HCT116 (cell line): ENCODE data around the gene ZC3H7A. TPM values are rescaled to one million over a fixed set of nuclear protein-coding genes. Genes with fewer than 3 reads are reported as not detected.

ENCODE experiments used
- ATAC-seq: fragments of 200-7000 bp; cut with Tn5 transposase; 2 replicates; pipeline ENCODE4 v1.9.1; 2020; ENCODE audit warnings: mild to moderate bottlenecking, moderate library complexity
- BruUV-seq: library from RNA; stranded (reverse); fragments of 400-500 nt; replicated peaks from 2 replicates; lab custom pipeline; 2021; lab: Mats Ljungman, UMichigan
- CTCF ChIA-PET: fragments of 300-600 bp; sonication (Branson Sonifier 250); formaldehyde crosslinking; loops from one replicate; lab custom pipeline; 2021; ENCODE audit warnings: antibody characterized with exemption; lab: Charles Lee
- POLR2A ChIA-PET: fragments of 300-600, 350-600 bp; sonication (Branson Sonifier 250); formaldehyde crosslinking; loops from one replicate; lab custom pipeline; 2021; ENCODE audit warnings: antibody characterized with exemption; lab: Charles Lee
- RAD21 ChIA-PET, 2 experiments: fragments of 300-600 bp; sonication (Branson Sonifier 250); formaldehyde crosslinking; loops; one replicate each; lab custom pipeline; 2023; ENCODE audit warnings: low total read pairs in 2 of 2; ENCODE audit not compliant: uncharacterized antibody in 2 of 2, unreplicated experiment in 2 of 2, low non-redundant PET in 1 of 2; lab: Charles Lee
- DNase-seq: peaks from one replicate; pipeline ENCODE4 v3.0.0-alpha.2; 2010; ENCODE audit warnings: low read depth, low spot score
- H2AFZ ChIP-seq: fragments of 200-600 bp; shearing (Covaris generic), sonication (generic); 2 replicates; pipeline ENCODE4 v1.6.1; 2017; ENCODE audit warnings: low read depth, mixed run types, mixed read lengths, antibody characterized with exemption, low read length; ENCODE audit not compliant: poor library complexity, severe bottlenecking
- H3K27ac ChIP-seq: 2 replicates; pipeline ENCODE4 v1.5.1; 2012; ENCODE audit warnings: low read depth, low read length
- H3K27me3 ChIP-seq: fragments of 200-600 bp; sonication (generic); 2 replicates; pipeline ENCODE4 v1.6.1; 2016; ENCODE audit warnings: mixed run types, low read length, mixed read lengths; ENCODE audit not compliant: insufficient read depth
- H3K36me3 ChIP-seq, 2 experiments: fragments of 200-500 bp in 1 of 2; fragments of 200-600 bp in 1 of 2; sonication (Bioruptor generic) in 1 of 2; sonication (generic) in 1 of 2; 2 replicates each; pipeline versions ENCODE4 v1.5.1 to v1.6.1; 2014 to 2016; ENCODE audit warnings: low read length in 2 of 2, inconsistent platforms in 1 of 2, mixed read lengths in 1 of 2, mixed run types in 1 of 2; ENCODE audit not compliant: insufficient read depth in 2 of 2, control insufficient read depth in 1 of 2
- H3K4me1 ChIP-seq, 2 experiments: fragments of 200-600 bp in 1 of 2; sonication (generic) in 1 of 2; 2 replicates each; pipeline versions ENCODE4 v1.5.1 to v1.6.1; 2012 to 2017; ENCODE audit warnings: low read length in 2 of 2, inconsistent platforms in 1 of 2, mild to moderate bottlenecking in 1 of 2, mixed read lengths in 1 of 2, mixed run types in 1 of 2, moderate library complexity in 1 of 2; ENCODE audit not compliant: insufficient read depth in 2 of 2, control insufficient read depth in 1 of 2
- H3K4me2 ChIP-seq: fragments of 200-600 bp; sonication (generic); 2 replicates; pipeline ENCODE4 v1.6.1; 2017; ENCODE audit warnings: mixed run types, low read length, mixed read lengths
- H3K4me3 ChIP-seq, 2 experiments: fragments of 200-600 bp in 1 of 2; sonication (generic) in 1 of 2; replicated peaks in 1 of 2; 2 replicates each; pipeline ENCODE4 v1.5.1; 2011 to 2016; ENCODE audit warnings: low read length in 2 of 2, control low read depth in 1 of 2, low read depth in 1 of 2, mild to moderate bottlenecking in 1 of 2, mixed read lengths in 1 of 2, mixed run types in 1 of 2
- H3K79me2 ChIP-seq: fragments of 200-600 bp; sonication (generic); 2 replicates; pipeline ENCODE4 v1.6.1; 2017; ENCODE audit warnings: mild to moderate bottlenecking, mixed run types, low read length, moderate library complexity, mixed read lengths; ENCODE audit not compliant: insufficient read depth
- H3K9ac ChIP-seq: fragments of 200-600 bp; sonication (generic); 2 replicates; pipeline ENCODE4 v1.6.1; 2016; ENCODE audit warnings: low read length, mixed read lengths
- H3K9me2 ChIP-seq: fragments of 200-600 bp; sonication (generic), shearing (Covaris generic); 2 replicates; pipeline ENCODE4 v1.6.1; 2017; ENCODE audit warnings: mixed run types, mild to moderate bottlenecking, moderate library complexity; ENCODE audit not compliant: insufficient read depth
- H3K9me3 ChIP-seq, 2 experiments: fragments of 200-500 bp in 1 of 2; fragments of 200-600 bp in 1 of 2; sonication (Bioruptor generic) in 1 of 2; sonication (generic) in 1 of 2; 2 replicates each; pipeline ENCODE4 v1.6.1; 2014 to 2017; ENCODE audit warnings: low read length in 2 of 2, mixed read lengths in 2 of 2, inconsistent platforms in 1 of 2, low read depth in 1 of 2, mild to moderate bottlenecking in 1 of 2, mixed run types in 1 of 2, moderate library complexity in 1 of 2; ENCODE audit not compliant: control insufficient read depth in 1 of 2, insufficient read depth in 1 of 2
- H4K20me1 ChIP-seq: fragments of 200-600 bp; sonication (generic), shearing (Covaris generic); 2 replicates; pipeline ENCODE4 v1.6.1; 2017; ENCODE audit warnings: mixed run types, mild to moderate bottlenecking, moderate library complexity; ENCODE audit not compliant: insufficient read depth
- CBX3 ChIP-seq: IDR thresholded peaks from 2 replicates; pipeline ENCODE4 v1.6.1; 2012; ENCODE audit warnings: low read depth
- CEBPB ChIP-seq: IDR thresholded peaks from 2 replicates; pipeline ENCODE4 v1.6.1; 2012; ENCODE audit warnings: low read depth
- CTCF ChIP-seq, 3 experiments: fragments of 200-600 bp in 1 of 3; sonication (generic) in 1 of 3; IDR thresholded peaks in 2 of 3; conservative IDR thresholded peaks in 1 of 3; 2 replicates each; pipeline ENCODE4 v1.5.1; 2012 to 2017; ENCODE audit warnings: low read depth in 2 of 3, low read length in 2 of 3, antibody characterized with exemption in 1 of 3, borderline replicate concordance in 1 of 3, control low read depth in 1 of 3, mild to moderate bottlenecking in 1 of 3, mixed read lengths in 1 of 3, mixed run types in 1 of 3, moderate library complexity in 1 of 3; ENCODE audit not compliant: insufficient read depth in 1 of 3
- EGR1 ChIP-seq: IDR thresholded peaks from 2 replicates; pipeline ENCODE4 v1.6.1; 2012; ENCODE audit warnings: low read depth
- EZH2 ChIP-seq: fragments of 200-600 bp; sonication (generic); IDR thresholded peaks from 2 replicates; pipeline ENCODE4 v1.6.1; 2017; ENCODE audit warnings: antibody characterized with exemption, mixed run types
- EZH2phosphoT487 ChIP-seq: fragments of 200-600 bp; IDR thresholded peaks from 2 replicates; pipeline ENCODE4 v1.6.1; 2018; ENCODE audit warnings: antibody characterized with exemption, borderline replicate concordance
- FOSL1 ChIP-seq: IDR thresholded peaks from 2 replicates; pipeline ENCODE4 v1.6.1; 2012; ENCODE audit warnings: low read depth
- MAX ChIP-seq: IDR thresholded peaks from 2 replicates; pipeline ENCODE4 v1.6.1; 2012
- POLR2A ChIP-seq: IDR thresholded peaks from 2 replicates; pipeline ENCODE4 v1.7.0; 2011; ENCODE audit warnings: borderline replicate concordance; ENCODE audit not compliant: insufficient read depth, insufficient read length; ENCODE audit errors: extremely low read depth
- POLR2AphosphoS5 ChIP-seq: IDR thresholded peaks from 2 replicates; pipeline ENCODE4 v1.6.1; 2011; ENCODE audit warnings: mild to moderate bottlenecking, low read depth, low read length, moderate library complexity
- RAD21 ChIP-seq: IDR thresholded peaks from 2 replicates; pipeline ENCODE4 v1.6.1; 2012; ENCODE audit warnings: low read depth, mild to moderate bottlenecking
- REST ChIP-seq: IDR thresholded peaks from 2 replicates; pipeline ENCODE4 v1.6.1; 2012; ENCODE audit warnings: low read depth
- SIN3A ChIP-seq: IDR thresholded peaks from 2 replicates; pipeline ENCODE4 v1.6.1; 2012; ENCODE audit warnings: low read depth
- SRF ChIP-seq: IDR thresholded peaks from 2 replicates; pipeline ENCODE4 v1.6.1; 2012; ENCODE audit warnings: low read depth
- TCF7L2 ChIP-seq: IDR thresholded peaks from 2 replicates; pipeline ENCODE4 v1.7.0; 2011; ENCODE audit warnings: borderline replicate concordance, inconsistent platforms; ENCODE audit not compliant: insufficient read depth, insufficient read length; ENCODE audit errors: extremely low read depth
- YY1 ChIP-seq: IDR thresholded peaks from 2 replicates; pipeline ENCODE4 v1.6.1; 2011; ENCODE audit warnings: low read length, low read depth, moderate library complexity, mild to moderate bottlenecking; ENCODE audit not compliant: insufficient replicate concordance; ENCODE audit errors: extremely low read depth
- ZBTB33 ChIP-seq: IDR thresholded peaks from 2 replicates; pipeline ENCODE4 v1.6.1; 2011; ENCODE audit warnings: mild to moderate bottlenecking, low read length, moderate library complexity; ENCODE audit not compliant: insufficient replicate concordance; ENCODE audit errors: extremely low read depth
- ZFX ChIP-seq: fragments of 450-650 bp; IDR thresholded peaks from 2 replicates; pipeline ENCODE4 v1.6.1; 2017
- ZNF274 ChIP-seq: fragments of 200-500 bp; sonication (Bioruptor generic); IDR thresholded peaks from 2 replicates; pipeline ENCODE4 v1.6.1; 2014; ENCODE audit warnings: mild to moderate bottlenecking, low read depth, low read length, inconsistent platforms
- intact Hi-C: fragments of 100-400 bp; cut with micrococcal nuclease; formaldehyde crosslinking; loops from 2 replicates; pipeline ENCODE4 v1.10.0; 2022
- total RNA-seq: library from RNA; stranded (reverse); gene quantifications from one replicate; pipeline ENCODE4 v1.2.1, GENCODE V29; 2021; ENCODE audit not compliant: unreplicated experiment

ZC3H7A gene
- total RNA-seq, 1 experiment from 2014 or later, result 33.4 TPM

GRCh38 chr16:11784038-11784369, 13.1 kb downstream of the ZC3H7A start:
- no peaks in the 10 kb centered on the region for H3K9me2 ChIP-seq
- ATAC-seq (no peak), DNase-seq (no peak)
- no peaks in the 10 kb centered on the region for H3K9me3 ChIP-seq
- peaks cover 78% of the 10 kb centered on the region for H3K79me2 ChIP-seq
- H3K4me2 ChIP-seq, result no peak overlapping the region; the same call in 1 of the 2 replicates
- H3K27me3 ChIP-seq, result no peaks in the 10 kb centered on the region
- H3K27ac ChIP-seq, result no peak overlapping the region
- POLR2A ChIA-PET, result no interaction called here
- no peak overlapping the region for H3K4me3 ChIP-seq
- BruUV-seq, result no TSS peak
- H3K4me1 ChIP-seq, result peaks cover 5 to 11% of the 10 kb centered on the region in 2 experiments; a peak in 3 of 4 replicates
- no peaks in the 10 kb centered on the region for H4K20me1 ChIP-seq
- TF ChIP-seq CEBPB, result no peak
- no peak for TF ChIP-seq MAX
- no peak for TF ChIP-seq CTCF (IDR thresholded peaks at IDR 0.05 in 2 of 3, conservative IDR thresholded peaks at IDR 0.05 in 1 of 3; ENCODE audit: borderline replicate concordance in 1 of 3, insufficient read depth in 1 of 3, low read depth in 2 of 3, low read length in 2 of 3)
- TF ChIP-seq CBX3, result no peak
- no peak for TF ChIP-seq SRF
- no peak for TF ChIP-seq POLR2A
- no peak for TF ChIP-seq ZNF274
- no peak for TF ChIP-seq REST
- no peak for TF ChIP-seq POLR2AphosphoS5
- TF ChIP-seq ZBTB33, result no peak
- TF ChIP-seq FOSL1, result no peak
- no peak for TF ChIP-seq EZH2phosphoT487
- no peak for TF ChIP-seq TCF7L2
- TF ChIP-seq RAD21, result no peak
- no peak for TF ChIP-seq ZFX
- no peak for TF ChIP-seq EZH2
- TF ChIP-seq YY1, result no peak
- no peak for TF ChIP-seq EGR1
- TF ChIP-seq SIN3A, result no peak
- no peak overlapping the region for H2AFZ ChIP-seq
- RAD21 ChIA-PET, result no interaction called here
- no peak overlapping the region for H3K9ac ChIP-seq
- intact Hi-C loops, result no loop called here
- CTCF ChIA-PET, result interaction anchor here (2.0 kb wide), 1 partner anchor 13 kb away, joined by 6 read pairs; the partner anchor contains the start of gene ZC3H7A
- H3K36me3 ChIP-seq, result peaks cover 3 to 5% of the 10 kb centered on the region in 2 experiments; a peak in 1 of 4 replicates
